GM21367 (cell line): Measurements from ENCODE around the gene BDKRB1.

Experiments
- ATAC-seq: cut with Tn5 transposase; IDR thresholded peaks from one replicate; pipeline ENCODE4 v1.9.1; 2021; ENCODE audit not compliant: unreplicated experiment

BDKRB1 gene

DNA sequence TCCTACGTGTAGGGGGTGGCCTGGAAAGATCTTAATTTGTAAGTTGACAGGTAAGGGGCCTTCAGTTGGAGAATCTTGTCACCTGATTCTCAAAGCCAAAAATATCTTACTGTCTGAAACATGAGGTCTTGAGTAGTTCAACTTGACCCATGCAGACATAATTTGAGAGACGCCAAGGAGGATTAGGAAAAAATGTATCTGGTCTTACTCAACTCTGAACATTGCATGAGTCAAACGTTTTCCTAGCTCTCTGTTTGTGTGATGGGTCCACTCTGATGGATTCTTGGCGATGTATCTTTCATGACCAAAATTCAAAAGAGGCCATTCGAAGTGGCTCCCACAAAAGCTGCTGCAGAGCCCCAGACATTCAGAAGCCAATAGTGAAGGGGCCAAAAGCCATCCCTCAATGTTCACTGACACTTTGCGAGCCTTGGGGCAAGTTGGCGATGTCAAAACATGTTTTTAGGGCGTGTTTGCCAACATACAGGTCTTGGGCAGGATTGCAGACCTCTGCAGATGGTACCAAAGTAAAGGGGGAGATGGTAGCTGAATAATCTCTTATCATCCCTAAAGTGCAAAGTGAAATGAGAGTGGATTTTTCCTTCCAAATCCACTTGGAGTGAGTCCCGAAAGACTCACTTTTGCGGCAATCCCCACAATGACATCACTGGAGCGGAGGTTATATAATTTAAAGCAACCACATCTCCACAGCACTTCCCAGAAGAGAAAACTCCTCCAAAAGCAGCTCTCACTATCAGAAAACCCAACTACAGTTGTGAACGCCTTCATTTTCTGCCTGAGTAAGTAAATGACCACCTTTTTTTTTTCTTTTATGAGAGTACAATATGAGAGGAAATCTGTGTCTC, at the start of gene BDKRB1:
TSS of gene BDKRB1 (plus strand) at position 710 of the 866 bp plus-strand sequence. CDS start 7,473 bp downstream, outside the sequence.
- no peak for ATAC-seq

DNA sequence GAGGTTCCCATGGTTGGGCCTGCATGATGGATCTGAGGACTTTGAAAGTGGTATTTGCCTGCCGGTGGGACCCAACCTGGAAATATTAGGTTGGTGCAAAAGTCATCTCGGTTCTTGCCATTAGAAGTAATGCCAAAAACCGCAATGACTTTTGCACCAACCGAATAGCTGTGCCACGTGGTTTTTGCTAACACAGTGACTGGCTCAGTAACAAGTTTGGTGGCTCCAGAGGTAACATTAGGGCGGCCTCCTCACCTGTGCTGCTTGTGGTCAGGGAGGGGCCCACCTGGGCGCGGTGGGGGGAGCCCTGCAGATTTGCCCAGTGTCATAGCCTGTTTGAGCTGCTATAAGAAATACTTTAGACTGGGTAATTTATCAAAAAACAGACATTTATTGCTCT, 49.5 kb upstream of the BDKRB1 start:
- no peak for ATAC-seq

DNA sequence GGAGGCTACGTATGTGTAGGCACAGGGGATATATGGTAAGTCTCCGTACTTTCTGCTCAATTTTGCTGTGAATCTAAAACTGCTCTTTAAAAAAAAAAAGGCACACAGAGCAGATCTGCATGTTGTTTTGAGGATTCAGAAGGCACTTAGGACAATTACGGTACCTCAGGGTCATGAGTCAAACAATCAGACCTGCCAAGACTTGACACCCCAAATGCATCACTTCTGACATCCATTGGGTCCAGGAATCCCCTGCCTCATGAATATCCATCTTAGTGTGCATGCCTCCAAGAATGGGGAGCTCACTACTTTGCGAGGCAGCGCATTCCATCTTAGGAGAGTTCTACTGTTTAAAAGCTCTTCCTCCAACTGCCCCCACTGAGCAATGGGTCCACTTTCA, 48.3 kb upstream of the BDKRB1 start:
- no peak for ATAC-seq

DNA sequence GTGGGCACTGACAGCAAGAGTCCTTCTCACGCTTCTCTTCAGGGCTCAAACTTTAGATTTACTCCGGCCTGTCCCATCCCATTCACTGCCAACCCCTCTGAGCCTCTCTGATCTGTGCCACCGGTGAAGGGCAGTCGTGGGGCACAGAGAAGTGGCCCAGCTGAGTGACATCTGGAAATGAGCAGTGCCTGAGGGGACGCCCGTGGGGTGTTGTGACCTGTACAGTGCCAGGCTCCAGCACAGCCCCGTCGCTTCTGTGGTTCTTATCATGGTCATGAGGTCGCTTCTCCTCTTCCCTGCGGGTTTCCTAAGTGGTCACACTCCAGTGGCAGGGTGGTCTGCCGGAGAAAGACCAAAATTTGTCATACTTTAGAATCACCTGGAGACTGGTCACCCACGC, 47.3 kb upstream of the BDKRB1 start:
- no peak for ATAC-seq

DNA sequence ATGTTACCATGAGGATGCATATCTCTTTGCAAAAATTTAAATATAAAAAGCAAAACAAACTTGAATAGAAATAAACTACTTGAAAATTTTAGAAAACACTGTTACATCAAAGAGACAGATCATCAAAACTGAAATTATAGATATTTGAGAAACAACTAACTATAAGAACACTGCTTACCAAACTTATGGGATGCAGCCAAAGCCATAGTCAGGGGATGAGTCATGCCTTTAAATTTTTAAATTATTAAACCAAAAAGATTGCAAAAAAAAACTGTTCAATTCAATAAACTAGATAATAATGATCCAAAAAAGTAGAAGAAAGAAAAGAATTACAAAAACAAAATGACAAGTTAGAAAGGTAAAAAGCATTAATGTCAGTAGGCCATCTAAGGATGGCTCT, 43.9 kb upstream of the BDKRB1 start:
- ATAC-seq = no peak

DNA sequence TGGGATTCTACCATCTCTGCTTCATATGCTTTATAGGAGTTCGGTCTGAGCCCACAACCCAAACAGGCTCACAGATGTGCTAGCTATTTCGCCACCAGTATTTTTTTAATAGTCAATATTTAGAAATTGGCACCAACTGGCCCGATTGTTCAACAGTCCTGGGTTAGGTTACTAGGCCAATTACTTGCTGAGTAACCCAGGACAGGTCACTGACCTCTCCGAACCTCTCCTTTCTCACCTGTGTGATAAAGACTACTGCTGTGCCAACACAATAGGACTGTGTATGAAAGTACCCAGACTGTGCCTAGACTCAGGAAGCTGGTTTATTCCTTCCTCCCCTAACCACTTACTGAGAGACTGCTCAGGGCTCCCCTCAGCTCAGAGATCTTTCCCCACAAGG, 43.1 kb upstream of the BDKRB1 start:
- ATAC-seq = no peak

DNA sequence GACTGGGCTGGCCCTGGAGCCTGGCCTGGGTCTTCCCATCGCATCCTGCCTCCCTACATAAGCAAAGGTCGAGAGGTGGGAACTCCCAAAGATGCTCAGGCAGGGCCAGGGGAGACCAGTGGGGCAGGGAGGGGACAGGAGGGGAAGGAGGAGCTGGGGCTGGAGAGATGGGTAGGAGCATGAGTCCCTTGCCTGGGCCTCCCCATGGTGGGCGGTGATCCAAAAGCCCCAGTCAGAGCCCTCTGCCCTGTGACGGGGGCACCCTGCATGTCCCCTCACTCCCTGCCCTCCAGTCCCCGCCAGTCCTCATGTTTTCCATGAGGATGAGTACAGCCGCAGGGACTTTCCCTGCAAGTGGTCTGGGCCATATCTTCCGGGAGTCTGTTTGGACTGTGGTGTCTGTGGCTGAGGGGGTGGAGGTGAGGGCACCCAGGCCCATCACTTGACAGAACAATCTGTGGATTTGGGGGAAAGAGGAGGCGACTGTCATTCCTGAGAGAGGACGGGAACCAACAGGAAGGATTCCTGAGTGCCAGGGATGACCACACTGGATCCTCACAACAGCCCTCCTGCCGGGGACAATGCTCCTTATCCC, 42.0 kb upstream of the BDKRB1 start:
- no peak for ATAC-seq

DNA sequence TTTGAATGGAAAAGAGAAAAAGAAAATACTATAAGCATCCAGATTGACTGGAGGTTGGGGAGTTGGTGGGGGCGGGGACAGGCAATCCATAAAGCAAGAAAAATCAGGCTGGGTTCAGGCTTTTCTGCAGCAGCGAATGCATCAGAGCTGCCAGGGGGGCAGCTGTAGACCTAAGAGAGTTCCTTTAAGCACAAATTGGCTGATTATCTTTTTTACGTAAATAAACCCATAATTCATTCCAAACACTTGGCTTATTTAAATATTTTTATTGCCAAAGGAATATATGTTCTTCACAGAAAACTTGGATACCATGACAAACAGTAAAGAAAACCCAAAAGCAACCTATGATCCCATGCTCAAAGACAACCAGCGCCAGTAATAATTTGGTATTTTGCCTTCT, 41.2 kb upstream of the BDKRB1 start:
- ATAC-seq = no peak

DNA sequence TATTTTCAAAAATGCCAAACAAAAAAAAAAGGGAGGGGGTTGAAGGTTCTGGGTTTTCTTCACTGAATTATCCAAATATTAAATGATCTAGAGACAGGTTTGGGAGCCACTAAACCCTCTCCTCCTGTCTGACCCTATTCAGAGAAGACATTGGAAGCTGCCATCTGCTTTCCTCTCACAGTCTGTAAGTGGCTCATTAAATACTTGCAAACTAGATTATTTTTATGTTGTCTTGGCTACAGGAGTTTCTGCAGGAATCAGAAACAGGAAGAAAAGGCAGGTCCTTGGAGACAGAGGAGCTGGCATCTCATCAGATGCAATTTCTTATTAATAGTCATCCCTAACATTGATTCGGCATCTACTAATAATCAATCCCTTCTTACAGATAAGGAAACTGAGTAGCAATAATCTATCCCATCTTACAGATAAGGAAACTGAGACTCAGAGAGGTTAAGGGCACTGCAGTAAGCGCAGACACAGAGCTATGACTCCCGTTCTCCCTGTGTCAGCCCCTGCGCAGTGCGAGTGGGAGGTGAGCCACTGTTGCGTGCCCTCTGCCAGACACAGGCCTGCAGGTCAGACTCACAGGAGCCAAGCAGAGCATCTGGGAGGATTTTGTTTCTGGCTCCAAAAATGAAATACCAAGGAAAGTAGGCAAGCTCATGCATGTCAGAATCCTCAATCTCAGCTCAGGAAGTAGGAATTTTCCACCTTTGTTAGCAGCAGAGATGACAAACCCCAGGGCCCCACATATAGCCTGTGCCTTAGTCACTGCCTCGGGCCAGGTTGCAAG, 40.4 kb upstream of the BDKRB1 start:
- ATAC-seq = no peak

DNA sequence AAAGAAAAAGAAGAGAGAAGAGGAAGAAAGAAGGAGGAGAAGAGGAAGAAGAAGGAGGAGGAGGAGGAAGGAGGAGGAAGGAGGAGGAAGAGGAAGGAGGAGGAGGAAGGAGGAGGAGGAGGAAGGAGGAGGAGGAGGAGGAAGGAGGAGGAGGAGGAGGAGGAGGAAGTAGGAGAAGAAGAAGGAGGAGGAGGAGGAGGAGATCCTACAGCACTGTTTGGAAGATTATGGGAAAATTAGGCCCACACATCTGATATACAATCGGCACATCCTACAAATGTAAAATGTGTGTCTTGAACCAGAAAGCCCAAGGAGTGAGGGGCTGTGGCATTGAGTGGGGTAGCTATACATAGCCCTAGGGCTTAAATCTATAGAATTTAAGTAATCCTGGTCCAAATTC, 39.4 kb upstream of the BDKRB1 start:
- no peak for ATAC-seq

DNA sequence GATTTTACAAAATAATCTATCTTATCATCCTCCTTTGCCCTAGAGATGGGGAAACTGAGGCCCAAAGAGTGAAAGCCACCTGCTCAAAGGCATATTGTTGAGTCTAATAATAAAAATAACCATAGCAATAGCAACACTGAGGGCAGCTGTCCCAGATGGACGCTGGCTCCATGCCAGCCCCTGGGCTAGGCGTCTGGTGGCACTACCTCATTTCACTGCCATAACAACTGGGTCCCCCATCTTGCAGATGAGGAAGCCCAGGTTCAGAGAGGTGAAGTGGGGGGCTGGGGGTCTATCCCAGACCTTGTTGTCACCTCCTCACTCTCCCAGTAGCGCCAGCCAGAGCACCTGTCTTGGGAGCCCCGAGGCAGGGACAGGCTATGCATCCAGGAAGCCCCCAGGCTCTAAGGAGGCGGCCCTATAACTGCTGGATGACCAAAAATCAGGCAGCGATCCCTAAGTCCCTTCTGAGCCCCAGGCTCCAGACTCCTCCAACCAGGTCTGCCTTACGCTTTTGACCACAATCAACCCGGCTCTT, 38.6 kb upstream of the BDKRB1 start:
- ATAC-seq = no peak

DNA sequence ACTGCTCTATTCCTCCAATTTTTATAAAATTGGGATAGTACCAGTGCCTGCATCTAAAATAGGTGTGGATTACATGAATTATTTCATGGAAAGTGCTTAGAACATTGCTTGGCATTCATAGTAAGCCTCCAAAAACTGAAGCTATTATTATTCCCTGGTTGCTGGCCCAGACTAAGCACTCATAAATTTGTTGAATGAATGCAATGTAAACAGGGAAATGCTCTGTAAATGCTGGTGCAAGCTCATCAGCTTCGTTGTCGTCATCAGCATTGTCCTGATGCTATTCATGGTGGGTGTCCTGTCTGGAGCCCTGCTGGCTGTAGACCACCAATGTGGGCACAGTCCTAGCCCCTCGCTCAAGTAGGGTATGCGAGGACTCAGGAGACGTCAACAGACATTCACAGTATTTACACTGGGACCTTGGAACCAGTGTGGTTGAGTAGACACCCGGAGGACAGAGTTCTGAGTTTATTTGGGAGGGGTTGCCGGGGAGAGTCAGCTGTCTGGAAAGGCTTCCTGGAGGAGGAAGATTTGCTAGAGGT, 34.8 kb upstream of the BDKRB1 start:
- ATAC-seq = no peak

DNA sequence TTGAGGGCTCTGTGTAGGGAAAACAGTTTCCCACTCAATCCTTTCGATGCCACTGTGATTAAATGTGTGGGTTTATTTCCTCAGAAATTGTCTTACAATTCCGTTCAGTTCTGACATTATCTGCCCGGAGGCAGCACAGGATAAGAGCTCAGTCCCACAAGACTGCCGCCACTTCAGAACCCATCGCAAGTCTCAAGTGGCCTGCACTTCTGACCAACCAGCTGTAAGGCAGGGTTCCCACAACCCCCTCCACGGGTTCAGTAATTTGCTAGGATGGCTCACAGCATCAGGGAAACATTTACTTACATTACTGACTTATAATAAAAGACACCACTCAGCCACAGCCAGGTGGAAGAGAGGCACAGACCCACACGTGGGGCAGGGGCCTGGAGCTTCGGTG, 34.2 kb upstream of the BDKRB1 start:
- ATAC-seq = no peak

DNA sequence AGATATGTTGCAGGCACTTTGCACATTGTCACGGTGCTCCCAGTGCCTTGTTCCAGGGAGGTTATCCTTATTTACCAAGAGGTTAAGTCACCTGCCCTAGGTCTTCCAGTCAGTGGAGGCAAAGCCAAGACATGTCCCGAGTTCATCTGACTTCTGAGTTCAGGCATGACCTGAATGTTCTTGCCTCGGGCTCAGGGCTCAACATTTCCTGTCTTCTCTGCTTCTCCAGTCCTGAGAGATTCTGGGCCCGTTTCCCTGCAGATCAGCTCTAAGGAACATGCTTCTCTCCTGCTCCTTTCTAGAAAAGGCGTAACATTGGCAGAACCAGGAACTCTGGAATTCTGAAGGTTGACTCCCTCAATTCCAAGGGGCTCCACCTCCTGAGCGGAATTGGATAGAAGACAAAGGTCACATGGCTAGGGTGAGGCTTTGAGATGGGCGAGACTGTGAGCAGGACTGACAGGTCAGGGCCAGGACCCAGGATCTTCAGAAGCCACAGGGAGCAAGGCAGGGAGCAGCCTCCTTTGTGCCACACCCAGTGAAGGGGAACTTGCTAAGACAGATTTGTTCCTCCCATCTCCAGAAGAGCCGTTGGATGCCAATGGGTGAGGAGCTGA, 31.4 kb upstream of the BDKRB1 start:
- no peak for ATAC-seq

DNA sequence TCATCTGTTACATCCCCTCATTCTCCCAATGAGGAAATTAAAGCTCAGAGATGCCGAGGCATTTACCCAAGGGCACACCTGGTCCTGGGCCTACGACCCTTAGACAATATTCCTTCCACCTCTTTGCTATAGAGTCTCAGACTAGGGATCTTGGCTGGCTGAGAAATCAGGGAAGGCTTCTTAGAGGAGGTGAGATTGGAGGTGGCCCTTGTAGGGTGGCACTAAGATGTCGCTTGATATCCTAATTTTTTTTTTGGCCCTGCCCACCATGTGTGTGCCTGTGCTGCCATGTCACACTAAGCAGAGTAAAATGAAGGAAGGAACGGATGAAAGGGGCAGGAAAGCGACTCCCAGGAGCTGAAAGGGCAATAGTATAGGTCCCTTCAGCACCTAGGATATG, 30.8 kb upstream of the BDKRB1 start:
- ATAC-seq = no peak

DNA sequence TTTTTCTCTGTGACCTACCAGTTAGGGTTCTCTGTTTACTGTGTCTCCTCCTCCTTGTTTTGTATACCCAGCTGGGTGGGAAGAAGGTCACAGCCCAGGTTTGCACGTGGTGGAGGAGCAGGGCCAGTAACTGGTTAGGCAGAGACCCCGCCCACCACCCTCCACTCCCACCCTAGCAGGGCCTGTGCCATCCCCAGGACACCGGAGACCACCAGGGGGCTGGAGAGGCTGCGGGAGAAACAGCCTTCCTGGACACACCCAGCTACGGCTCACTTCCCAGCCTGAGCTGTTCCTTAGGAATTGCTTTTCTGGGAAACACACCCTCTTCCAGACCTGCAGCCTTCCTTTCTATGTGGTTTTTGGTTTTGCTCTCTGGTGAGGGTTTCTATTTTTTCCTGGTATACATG, 30.3 kb upstream of the BDKRB1 start:
- ATAC-seq = no peak

DNA sequence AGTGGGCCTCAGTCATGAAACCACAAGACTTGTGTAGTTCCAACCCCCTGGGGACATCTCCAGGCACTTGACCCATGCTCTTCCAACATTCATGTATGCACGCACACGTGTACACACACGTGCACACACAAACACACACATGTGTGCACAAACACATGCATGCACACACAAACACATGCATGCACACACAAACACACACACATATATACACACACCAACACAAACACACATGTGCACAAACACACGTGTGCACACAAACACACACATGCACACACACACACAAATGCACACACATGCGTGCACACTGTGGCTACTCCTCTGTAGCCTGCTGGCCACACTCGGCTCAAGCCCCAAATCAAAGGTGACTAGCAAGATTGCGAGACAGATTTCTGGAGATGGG, 28.6 kb upstream of the BDKRB1 start:
- no peak for ATAC-seq

DNA sequence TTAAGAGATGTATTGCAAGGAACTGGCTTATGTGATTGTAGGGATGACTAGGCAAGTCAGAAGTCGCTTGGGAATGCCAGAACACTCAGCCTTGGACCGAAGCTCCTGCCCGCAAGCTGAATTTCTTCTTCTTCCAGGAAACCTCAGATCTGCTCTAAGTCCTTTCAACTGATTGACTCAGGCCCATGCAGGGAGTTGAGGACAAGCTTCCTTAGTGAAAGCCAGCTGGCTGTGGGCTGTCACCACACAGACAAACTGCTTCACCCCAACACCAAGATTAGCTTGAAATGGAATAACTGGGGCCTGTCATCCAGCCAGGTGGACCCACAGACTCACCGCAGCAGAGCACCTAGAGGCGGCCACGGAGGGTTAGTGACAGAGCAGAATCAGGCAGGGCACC, 26.7 kb upstream of the BDKRB1 start:
- no peak for ATAC-seq

DNA sequence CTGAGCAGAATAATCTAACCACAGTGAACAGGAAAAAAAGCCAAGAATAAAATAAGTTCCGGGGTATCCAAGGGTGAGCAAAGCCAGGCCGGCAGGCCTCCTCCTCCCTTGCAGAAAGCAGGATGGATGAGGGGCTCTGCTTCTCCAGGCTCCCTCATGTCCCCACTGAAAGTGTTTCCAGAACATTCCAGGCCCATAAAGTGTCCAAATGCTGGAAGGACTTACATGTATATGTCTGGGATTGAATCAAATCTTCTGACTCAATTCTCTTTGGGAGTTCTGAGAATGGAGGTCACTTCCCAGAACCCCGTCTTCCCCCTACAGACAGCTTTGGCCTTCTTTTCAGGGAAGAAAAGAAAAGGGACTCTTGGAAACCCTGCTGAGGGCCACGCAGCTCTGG, 25.0 kb upstream of the BDKRB1 start:
- ATAC-seq = no peak

DNA sequence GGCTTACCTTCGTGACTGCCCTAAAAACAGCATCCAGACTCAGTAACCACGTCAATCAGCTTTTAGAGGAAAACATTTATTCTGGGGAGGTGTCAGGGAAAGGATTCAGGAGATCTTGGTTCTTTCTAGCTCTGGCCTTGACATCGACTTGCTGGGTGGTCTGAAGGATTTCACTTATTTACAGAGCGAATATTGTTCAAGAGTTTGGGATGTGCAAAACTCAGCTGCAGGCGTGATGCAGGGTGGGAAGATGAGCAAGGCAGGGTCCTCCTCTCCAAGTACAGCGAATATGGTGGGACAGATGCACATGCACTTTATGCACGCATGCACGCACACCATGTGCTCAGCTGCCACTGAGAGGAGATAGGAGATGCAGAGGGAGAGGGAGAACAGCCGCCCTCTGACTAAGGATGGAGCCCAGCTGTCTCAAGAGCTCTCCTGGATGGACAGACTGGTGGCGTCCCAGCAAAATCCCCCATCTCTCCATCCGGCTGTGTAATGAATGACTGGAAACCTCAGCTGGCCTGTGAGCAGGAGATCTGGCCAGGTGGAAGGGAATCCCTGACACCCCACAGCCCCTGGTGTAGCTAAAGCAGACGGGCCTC, 24.4 kb upstream of the BDKRB1 start:
- ATAC-seq = no peak

DNA sequence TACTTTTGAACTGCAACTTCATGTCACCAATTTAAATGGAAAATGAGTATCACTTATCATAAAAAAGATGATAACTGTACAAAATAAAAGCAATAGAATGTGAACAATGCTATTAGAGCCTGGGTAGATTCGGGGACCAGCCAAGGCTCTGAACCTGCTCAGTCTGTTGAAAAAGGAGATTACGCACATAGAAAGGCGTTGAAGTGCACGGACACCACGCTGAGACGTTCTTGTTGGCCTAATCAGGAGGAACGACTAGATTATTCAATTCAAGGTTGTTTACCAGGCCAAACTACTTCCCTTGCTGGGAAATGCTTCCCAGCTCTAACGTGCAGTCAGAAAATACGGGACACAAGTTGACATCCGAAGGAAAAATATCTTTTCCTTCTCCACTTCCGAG, 23.5 kb upstream of the BDKRB1 start:
- no peak for ATAC-seq
